ENCODE results near the gene PVALEF. TPM values are rescaled to one million over a fixed set of nuclear protein-coding genes. Genes with fewer than 3 reads are reported as not detected.

The PVALEF gene
- total RNA-seq, 6 experiments from 2014 or later: not detected

- H3K4me1 Mint-ChIP-seq (ENCODE audit: low read depth): peaks cover 4% of the 10 kb centered on the region; the same call in 1 of the 2 replicates
Observed at GRCh38 chr17:81119223-81120148, 45.8 kb upstream of the PVALEF start.

GRCh38 chr17:81120149-81120484, 45.2 kb upstream of the PVALEF start:
- Mint-ChIP-seq H3K27ac (no peak overlapping the region), H3K36me3 (ENCODE audit: low read depth) (no peaks in the 10 kb centered on the region)
- no peak for TF ChIP-seq CTCF (IDR thresholded peaks at IDR 0.05)

More at GRCh38 chr17:81119223-81120148, 45.8 kb upstream of the PVALEF start:
- peak; percentile 71 for TF ChIP-seq CTCF (IDR thresholded peaks at IDR 0.05)
- Mint-ChIP-seq H3K4me3 (peak overlapping the region; percentile 68), H3K9me3 (no peaks in the 10 kb centered on the region), H3K27me3 (ENCODE audit: insufficient read depth) (peaks cover 9% of the 10 kb centered on the region), H3K36me3 (ENCODE audit: low read depth) (no peaks in the 10 kb centered on the region), H3K27ac (peak overlapping the region; percentile 55; the same call in 1 of the 2 replicates)
- peak; percentile 98 for DNase-seq

GRCh38 chr17:81120695-81121621, 44.3 kb upstream of the PVALEF start:
- Mint-ChIP-seq H3K27ac (no peak overlapping the region), H3K9me3 (no peaks in the 10 kb centered on the region), H3K27me3 (ENCODE audit: insufficient read depth) (peaks cover 9% of the 10 kb centered on the region), H3K4me3 (no peak overlapping the region), H3K4me1 (ENCODE audit: low read depth) (peaks cover 4% of the 10 kb centered on the region; the same call in 1 of the 2 replicates), H3K36me3 (ENCODE audit: low read depth) (no peaks in the 10 kb centered on the region)
- no peak for TF ChIP-seq CTCF (IDR thresholded peaks at IDR 0.05)
- DNase-seq: no peak

More at GRCh38 chr17:81120149-81120484, 45.2 kb upstream of the PVALEF start:
- Mint-ChIP-seq H3K4me3 (no peak overlapping the region), H3K9me3 (no peaks in the 10 kb centered on the region), H3K4me1 (ENCODE audit: low read depth) (peaks cover 4% of the 10 kb centered on the region; the same call in 1 of the 2 replicates), H3K27me3 (ENCODE audit: insufficient read depth) (peaks cover 9% of the 10 kb centered on the region)
- DNase-seq: no peak

GRCh38 chr17:81121841-81122733, 43.2 kb upstream of the PVALEF start:
- Mint-ChIP-seq H3K9me3 (no peaks in the 10 kb centered on the region), H3K4me1 (ENCODE audit: low read depth) (peaks cover 4% of the 10 kb centered on the region; the same call in 1 of the 2 replicates), H3K27me3 (ENCODE audit: insufficient read depth) (peaks cover 9% of the 10 kb centered on the region), H3K36me3 (ENCODE audit: low read depth) (no peaks in the 10 kb centered on the region), H3K4me3 (no peak overlapping the region), H3K27ac (no peak overlapping the region)
- no peak for DNase-seq
- no peak for TF ChIP-seq CTCF (IDR thresholded peaks at IDR 0.05)

Measured in HFFc6 (cell line).